ENCODE measurements around the gene MN1.

MN1 gene

GRCh38 chr22:27723708-27724107 lies 77.8 kb downstream of the MN1 start:
- no peak for DNase-seq (ENCODE audit: low read depth, low spot score)
- Histone ChIP-seq H3K9me3 (ENCODE audit: insufficient read depth, low read length) (0 out of 2 replicates have a peak, but pooled peaks cover 15% of the 10 kb centered on the region), H3K4me1 (ENCODE audit: insufficient read depth, insufficient read length) (peaks cover 8% of the 10 kb centered on the region), H3K27me3 (ENCODE audit: insufficient read depth, insufficient read length) (no peaks in the 10 kb centered on the region), H3K4me3 (ENCODE audit: insufficient read length, low read depth) (no peak overlapping the region), H3K9ac (ENCODE audit: insufficient read length, low read depth) (no peak overlapping the region), H3K36me3 (ENCODE audit: insufficient read depth, insufficient read length, low read length) (peaks cover 3% of the 10 kb centered on the region)
- TF ChIP-seq YY1 (IDR thresholded peaks at IDR 0.05; ENCODE audit: insufficient read depth, insufficient read length) (no peak), SUZ12 (IDR thresholded peaks at IDR 0.05; ENCODE audit: extremely low read depth, insufficient read depth, insufficient read length) (no peak), ZNF274 (IDR thresholded peaks at IDR 0.05; ENCODE audit: low read depth, low read length) (no peak)

DNA sequence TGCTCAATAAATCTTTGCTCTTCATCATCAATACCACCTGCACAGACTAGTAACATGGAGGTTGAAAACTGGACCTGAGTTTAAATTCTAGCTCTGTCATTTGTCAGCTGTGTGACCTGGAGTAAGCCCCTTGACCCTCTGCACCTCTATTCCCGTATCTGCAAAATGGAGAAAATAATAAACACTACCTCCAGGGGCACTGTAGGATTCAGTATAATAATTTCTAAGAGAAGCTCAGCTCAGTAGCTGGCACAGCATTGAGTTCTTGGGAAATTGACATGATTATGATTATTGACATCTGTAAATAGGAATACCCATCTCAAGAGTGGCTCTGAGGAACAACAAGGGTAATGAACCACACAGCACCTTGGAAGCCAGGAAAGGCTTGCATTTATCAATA lies 78.4 kb downstream of the MN1 start:
- Histone ChIP-seq H3K27me3 (ENCODE audit: insufficient read depth, insufficient read length) (no peaks in the 10 kb centered on the region), H3K9me3 (ENCODE audit: insufficient read depth, low read length) (0 out of 2 replicates have a peak, but pooled peaks cover 15% of the 10 kb centered on the region), H3K4me1 (ENCODE audit: insufficient read depth, insufficient read length) (peaks cover 12% of the 10 kb centered on the region), H3K9ac (ENCODE audit: insufficient read length, low read depth) (no peak overlapping the region), H3K4me3 (ENCODE audit: insufficient read length, low read depth) (no peak overlapping the region), H3K36me3 (ENCODE audit: insufficient read depth, insufficient read length, low read length) (peaks cover 3% of the 10 kb centered on the region)
- no peak for DNase-seq (ENCODE audit: low read depth, low spot score)
- no peak for TF ChIP-seq ZNF274 (IDR thresholded peaks at IDR 0.05; ENCODE audit: low read depth, low read length)
- TF ChIP-seq YY1 (IDR thresholded peaks at IDR 0.05; ENCODE audit: insufficient read depth, insufficient read length) = no peak

DNA sequence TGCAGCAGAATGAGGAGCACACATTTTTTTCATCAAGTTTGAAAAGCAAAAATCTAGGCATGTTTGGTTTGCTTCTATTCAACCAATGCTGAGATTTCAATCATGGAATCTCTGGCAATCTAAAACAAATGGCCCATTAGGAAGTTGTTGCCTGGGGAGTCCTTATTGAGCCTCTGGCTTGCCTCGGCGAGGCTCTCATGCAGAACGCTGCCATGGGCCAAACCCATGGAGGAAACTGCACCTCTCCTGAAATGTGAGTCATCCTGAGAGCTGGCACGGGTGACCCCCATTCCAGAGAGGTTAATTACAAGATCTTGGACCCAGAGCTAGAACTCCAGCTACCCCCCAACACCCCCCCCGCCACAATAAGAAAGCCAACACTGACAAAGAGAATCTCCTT lies 80.7 kb downstream of the MN1 start:
- Histone ChIP-seq H3K4me3 (ENCODE audit: insufficient read length, low read depth) (no peak overlapping the region), H3K4me1 (ENCODE audit: insufficient read depth, insufficient read length) (peaks cover 11% of the 10 kb centered on the region), H3K27me3 (ENCODE audit: insufficient read depth, insufficient read length) (no peaks in the 10 kb centered on the region), H3K9me3 (ENCODE audit: insufficient read depth, low read length) (0 out of 2 replicates have a peak, but pooled peaks cover 15% of the 10 kb centered on the region), H3K36me3 (ENCODE audit: insufficient read depth, insufficient read length, low read length) (peaks cover 3% of the 10 kb centered on the region), H3K9ac (ENCODE audit: insufficient read length, low read depth) (no peak overlapping the region)
- TF ChIP-seq SUZ12 (IDR thresholded peaks at IDR 0.05; ENCODE audit: extremely low read depth, insufficient read depth, insufficient read length) = no peak
- no peak for TF ChIP-seq YY1 (IDR thresholded peaks at IDR 0.05; ENCODE audit: insufficient read depth, insufficient read length)
- no peak for TF ChIP-seq ZNF274 (IDR thresholded peaks at IDR 0.05; ENCODE audit: low read depth, low read length)
- DNase-seq (ENCODE audit: low read depth, low spot score) = no peak

DNA sequence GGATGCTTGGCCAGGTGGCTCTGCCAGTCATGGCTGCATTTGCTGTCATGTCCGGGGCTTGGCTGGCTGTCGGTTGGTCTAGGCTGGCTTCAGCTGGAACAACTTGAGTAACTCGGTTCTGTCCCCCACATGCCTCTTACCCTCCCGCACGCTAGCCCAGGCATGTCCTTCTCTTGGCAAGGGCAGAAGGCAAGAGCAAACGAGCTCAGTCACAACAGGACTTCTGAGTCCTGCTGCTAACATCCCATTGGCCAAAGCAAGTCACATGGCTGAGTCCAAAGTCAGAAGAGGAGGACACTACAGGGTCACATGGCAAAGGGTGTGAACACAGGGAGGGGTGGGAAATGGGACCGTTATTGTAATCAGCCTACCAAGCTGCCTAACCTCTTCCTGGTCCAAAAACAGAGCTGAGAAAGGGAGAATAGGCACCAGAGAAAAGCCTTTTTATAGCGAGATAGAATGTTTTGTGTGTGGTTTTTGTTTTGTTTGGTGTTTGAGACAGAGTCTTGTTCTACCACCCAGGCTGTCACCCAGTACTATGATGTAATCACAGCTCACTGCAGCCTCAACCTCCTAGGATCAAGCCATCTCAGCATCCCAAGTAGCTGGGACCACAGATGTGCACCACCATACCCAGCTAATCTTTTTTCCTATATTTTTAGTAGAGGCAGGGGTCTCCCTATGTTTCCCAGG lies 81.9 kb downstream of the MN1 start:
- no peak for TF ChIP-seq ZNF274 (IDR thresholded peaks at IDR 0.05; ENCODE audit: low read depth, low read length)
- TF ChIP-seq SUZ12 (IDR thresholded peaks at IDR 0.05; ENCODE audit: extremely low read depth, insufficient read depth, insufficient read length) = no peak
- no peak for TF ChIP-seq YY1 (IDR thresholded peaks at IDR 0.05; ENCODE audit: insufficient read depth, insufficient read length)
- peaks cover 3% of the 10 kb centered on the region for H3K36me3 ChIP-seq (ENCODE audit: insufficient read depth, insufficient read length, low read length)
- no peak overlapping the region for H3K9ac ChIP-seq (ENCODE audit: insufficient read length, low read depth)

GRCh38 chr22:27719036-27719347 lies 82.6 kb downstream of the MN1 start:
- Histone ChIP-seq H3K9me3 (ENCODE audit: insufficient read depth, low read length) (0 out of 2 replicates have a peak, but pooled peaks cover 4% of the 10 kb centered on the region), H3K9ac (ENCODE audit: insufficient read length, low read depth) (no peak overlapping the region), H3K4me3 (ENCODE audit: insufficient read length, low read depth) (no peak overlapping the region), H3K36me3 (ENCODE audit: insufficient read depth, insufficient read length, low read length) (no peaks in the 10 kb centered on the region), H3K4me1 (ENCODE audit: insufficient read depth, insufficient read length) (peaks cover 11% of the 10 kb centered on the region), H3K27me3 (ENCODE audit: insufficient read depth, insufficient read length) (no peaks in the 10 kb centered on the region)
- DNase-seq (ENCODE audit: low read depth, low spot score) = no peak
- no peak for TF ChIP-seq YY1 (IDR thresholded peaks at IDR 0.05; ENCODE audit: insufficient read depth, insufficient read length)
- no peak for TF ChIP-seq SUZ12 (IDR thresholded peaks at IDR 0.05; ENCODE audit: extremely low read depth, insufficient read depth, insufficient read length)
- no peak for TF ChIP-seq ZNF274 (IDR thresholded peaks at IDR 0.05; ENCODE audit: low read depth, low read length)

More for the DNA sequence above, 81.9 kb downstream of the MN1 start:
- DNase-seq (ENCODE audit: low read depth, low spot score) = no peak
- Histone ChIP-seq H3K9me3 (ENCODE audit: insufficient read depth, low read length) (0 out of 2 replicates have a peak, but pooled peaks cover 10% of the 10 kb centered on the region), H3K4me3 (ENCODE audit: insufficient read length, low read depth) (no peak overlapping the region), H3K4me1 (ENCODE audit: insufficient read depth, insufficient read length) (peaks cover 11% of the 10 kb centered on the region), H3K27me3 (ENCODE audit: insufficient read depth, insufficient read length) (no peaks in the 10 kb centered on the region)

DNA sequence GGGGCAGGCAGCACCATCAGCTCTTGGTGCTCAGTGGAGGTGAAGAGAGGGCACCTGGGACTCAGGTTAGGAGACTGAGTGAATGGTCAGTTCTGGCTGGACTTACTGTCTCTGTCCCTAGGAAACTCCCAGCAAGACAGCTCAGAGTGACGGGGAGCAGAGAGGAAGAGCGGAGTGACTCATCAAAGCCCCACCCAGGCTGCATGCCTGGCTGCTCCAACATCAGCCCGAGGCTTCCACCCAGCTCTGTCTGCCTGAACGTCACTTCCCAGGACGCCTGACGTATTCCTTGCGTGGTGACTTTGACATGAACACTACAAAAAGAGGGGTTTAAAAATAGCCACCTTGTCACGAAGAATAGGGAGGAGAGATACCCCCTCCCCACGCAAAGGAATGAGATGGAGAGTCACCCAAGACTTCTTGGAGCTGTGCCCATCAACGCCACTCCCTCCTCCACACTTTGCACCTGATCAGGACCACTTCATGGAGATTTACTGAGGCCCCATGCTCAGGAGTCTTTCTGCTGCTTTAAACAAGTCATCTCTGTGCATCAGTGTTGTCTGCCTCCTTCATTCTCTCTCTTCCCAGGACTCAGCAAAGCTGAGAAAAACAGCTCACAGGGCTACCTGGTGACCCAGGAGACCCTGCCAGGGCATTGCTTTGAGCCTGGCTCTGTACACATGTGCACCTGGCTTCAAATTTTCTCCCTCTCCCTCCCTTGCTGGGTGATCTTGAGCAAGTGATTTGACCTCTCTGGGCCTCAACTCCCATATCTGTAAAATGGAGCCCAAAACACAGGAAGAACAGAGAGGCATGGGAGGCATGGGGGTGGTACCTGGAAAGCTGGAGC lies 83.1 kb downstream of the MN1 start:
- no peak for DNase-seq (ENCODE audit: low read depth, low spot score)
- Histone ChIP-seq H3K4me1 (ENCODE audit: insufficient read depth, insufficient read length) (peaks cover 12% of the 10 kb centered on the region), H3K27me3 (ENCODE audit: insufficient read depth, insufficient read length) (no peaks in the 10 kb centered on the region), H3K9ac (ENCODE audit: insufficient read length, low read depth) (no peak overlapping the region), H3K36me3 (ENCODE audit: insufficient read depth, insufficient read length, low read length) (no peaks in the 10 kb centered on the region), H3K9me3 (ENCODE audit: insufficient read depth, low read length) (no peaks in the 10 kb centered on the region), H3K4me3 (ENCODE audit: insufficient read length, low read depth) (no peak overlapping the region)
- TF ChIP-seq SUZ12 (IDR thresholded peaks at IDR 0.05; ENCODE audit: extremely low read depth, insufficient read depth, insufficient read length) = no peak
- no peak for TF ChIP-seq ZNF274 (IDR thresholded peaks at IDR 0.05; ENCODE audit: low read depth, low read length)
- no peak for TF ChIP-seq YY1 (IDR thresholded peaks at IDR 0.05; ENCODE audit: insufficient read depth, insufficient read length)

GRCh38 chr22:27717094-27717493 lies 84.5 kb downstream of the MN1 start:
- peaks cover 2% of the 10 kb centered on the region for H3K36me3 ChIP-seq (ENCODE audit: insufficient read depth, insufficient read length, low read length)
- no peak for DNase-seq (ENCODE audit: low read depth, low spot score)
- TF ChIP-seq YY1 (IDR thresholded peaks at IDR 0.05; ENCODE audit: insufficient read depth, insufficient read length) = no peak
- no peak for TF ChIP-seq SUZ12 (IDR thresholded peaks at IDR 0.05; ENCODE audit: extremely low read depth, insufficient read depth, insufficient read length)
- no peak for TF ChIP-seq ZNF274 (IDR thresholded peaks at IDR 0.05; ENCODE audit: low read depth, low read length)
- no peaks in the 10 kb centered on the region; the same call in 1 of the 2 replicates for H3K9me3 ChIP-seq (ENCODE audit: insufficient read depth, low read length)
- H3K9ac ChIP-seq (ENCODE audit: insufficient read length, low read depth) = no peak overlapping the region
- H3K4me3 ChIP-seq (ENCODE audit: insufficient read length, low read depth) = no peak overlapping the region
- H3K4me1 ChIP-seq (ENCODE audit: insufficient read depth, insufficient read length) = peaks cover 16% of the 10 kb centered on the region
- H3K27me3 ChIP-seq (ENCODE audit: insufficient read depth, insufficient read length) = no peaks in the 10 kb centered on the region
